ENCODE measurements around the gene P2RY14. TPM values are rescaled to one million over a fixed set of nuclear protein-coding genes. Genes with fewer than 3 reads are reported as not detected.

The P2RY14 gene
- total RNA-seq, 1 donor from 2014 or later = 1.5 TPM

DNA sequence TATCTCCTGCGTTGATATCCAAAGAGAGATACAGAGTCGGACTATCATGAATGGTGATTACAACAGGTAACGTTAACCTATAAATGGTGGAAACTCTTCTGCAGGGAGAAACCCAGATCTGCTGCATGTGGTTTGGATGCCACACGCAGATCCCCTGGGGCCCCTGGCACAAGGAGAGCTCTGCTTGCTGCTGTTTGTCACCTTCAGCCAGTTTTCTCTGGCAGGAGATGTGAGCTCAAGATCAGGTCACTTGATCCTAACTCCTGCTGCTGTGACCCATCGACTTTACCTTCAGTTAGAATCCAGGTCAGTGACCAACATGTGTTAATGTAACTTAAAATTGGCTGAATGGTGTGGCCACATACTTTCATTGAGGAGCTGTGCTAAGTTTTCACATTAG, 51.5 kb downstream of the P2RY14 start:
- intact Hi-C loops (cut with micrococcal nuclease) = loop anchor here (1.0 to 10.0 kb wide), 11 partner anchors 51 to 699 kb away; partner anchors contain the start of genes P2RY12 and P2RY14
- Mint-ChIP-seq H3K9me3 (no peaks in the 10 kb centered on the region), H3K4me1 (peaks cover 39% of the 10 kb centered on the region), H3K27me3 (no peaks in the 10 kb centered on the region), H3K36me3 (ENCODE audit: low read depth) (no peaks in the 10 kb centered on the region), H3K4me3 (no peak overlapping the region), H3K27ac (no peak overlapping the region)
- DNase-seq = no peak
- no peak for ATAC-seq (ENCODE audit: low read depth)
- no peak for TF ChIP-seq CTCF (IDR thresholded peaks at IDR 0.05)
- CTCF ChIA-PET = interaction anchor here (0.9 to 9.8 kb wide), 7 partner anchors 26 to 240 kb away, joined by 3 to 237 read pairs (median 10); partner anchors contain the start of gene P2RY14
- POLR2A ChIA-PET = interaction anchor here (4.5 kb wide), 1 partner anchor 51 kb away, joined by 91 read pairs; the partner anchor contains the start of gene P2RY14

GRCh38 chr3:151226088-151226563, 52.2 kb downstream of the P2RY14 start:
- Mint-ChIP-seq H3K36me3 (ENCODE audit: low read depth) (no peaks in the 10 kb centered on the region), H3K4me1 (peaks cover 34% of the 10 kb centered on the region), H3K9me3 (no peaks in the 10 kb centered on the region), H3K27me3 (no peaks in the 10 kb centered on the region), H3K27ac (no peak overlapping the region), H3K4me3 (no peak overlapping the region)
- TF ChIP-seq CTCF (IDR thresholded peaks at IDR 0.05) = no peak
- intact Hi-C loops (cut with micrococcal nuclease) = loop anchor here (5.0 to 10.0 kb wide), 5 partner anchors 156 to 691 kb away; partner anchors contain the start of gene P2RY12
- ATAC-seq (ENCODE audit: low read depth) (no peak), DNase-seq (no peak)
- POLR2A ChIA-PET = no interaction called here
- CTCF ChIA-PET = interaction anchor here (1.3 to 9.8 kb wide), 6 partner anchors 15 to 70 kb away, joined by 3 to 237 read pairs (median 4); partner anchors contain the start of gene P2RY14

DNA sequence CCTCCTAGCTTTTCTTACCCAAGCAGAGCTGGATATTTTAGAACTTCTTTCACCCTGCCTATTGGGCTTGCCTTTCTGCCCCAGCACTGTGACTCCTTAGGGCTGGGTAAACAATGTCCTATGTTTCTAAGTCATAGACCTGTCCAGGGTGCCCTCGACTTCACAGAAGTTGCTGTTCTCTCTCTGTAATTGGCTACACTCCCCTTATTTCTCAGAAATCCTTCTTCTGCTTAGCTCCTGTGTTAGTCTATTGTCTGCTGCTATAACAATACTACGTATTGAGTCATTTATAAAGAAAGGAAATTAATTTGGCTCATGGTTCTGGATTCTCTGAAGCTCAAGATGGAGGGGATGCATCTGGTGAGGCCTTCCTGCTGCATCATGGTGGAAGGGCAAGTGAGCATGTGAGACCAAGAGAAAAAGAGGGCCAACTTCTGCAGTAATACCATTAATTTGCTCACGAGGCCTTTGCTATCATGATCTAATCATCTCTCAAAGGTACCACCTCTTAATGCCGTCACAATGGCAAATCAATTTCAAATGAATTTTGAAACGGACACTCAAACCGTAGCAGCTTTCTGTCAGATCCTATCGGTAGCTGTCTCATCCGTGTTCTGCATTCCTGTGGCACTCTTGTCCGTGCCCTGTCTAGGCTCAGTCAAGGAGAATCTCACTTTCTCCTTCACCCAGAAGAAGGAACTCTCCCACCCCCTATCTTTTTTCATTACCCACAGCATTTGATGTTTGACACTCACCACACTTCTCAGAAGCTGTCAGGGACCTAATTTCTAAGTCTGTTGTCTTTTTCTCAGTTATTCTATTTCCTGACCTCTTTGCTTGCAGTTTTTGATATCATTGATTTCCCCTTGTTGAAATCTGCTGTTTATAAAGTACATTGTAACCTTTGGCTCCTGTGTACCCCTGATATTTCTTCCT, 53.0 kb downstream of the P2RY14 start:
- POLR2A ChIA-PET = no interaction called here
- H3K4me3 Mint-ChIP-seq = no peak overlapping the region
- no peaks in the 10 kb centered on the region for H3K27me3 Mint-ChIP-seq
- no peak overlapping the region for H3K27ac Mint-ChIP-seq
- DNase-seq (no peak), ATAC-seq (ENCODE audit: low read depth) (no peak)
- intact Hi-C loops (cut with micrococcal nuclease) = loop anchor here (5.0 to 10.0 kb wide), 5 partner anchors 157 to 692 kb away; partner anchors contain the start of gene P2RY12
- no peak for TF ChIP-seq CTCF (IDR thresholded peaks at IDR 0.05)
- H3K4me1 Mint-ChIP-seq = peaks cover 26% of the 10 kb centered on the region
- no peaks in the 10 kb centered on the region for H3K36me3 Mint-ChIP-seq (ENCODE audit: low read depth)
- peaks cover 3% of the 10 kb centered on the region for H3K9me3 Mint-ChIP-seq
- CTCF ChIA-PET = interaction anchor here (1.3 to 9.8 kb wide), 6 partner anchors 15 to 69 kb away, joined by 3 to 237 read pairs (median 4); partner anchors contain the start of gene P2RY14

GRCh38 chr3:151224268-151224866, 54.0 kb downstream of the P2RY14 start:
- ChIA-PET POLR2A (no interaction called here), CTCF (interaction anchor here (1.3 to 9.8 kb wide), 4 partner anchors 54 to 62 kb away, joined by 3 to 237 read pairs (median 10); partner anchors contain the start of gene P2RY14)
- H3K36me3 Mint-ChIP-seq (ENCODE audit: low read depth) = no peaks in the 10 kb centered on the region
- ATAC-seq (ENCODE audit: low read depth) (no peak), DNase-seq (no peak)
- H3K9me3 Mint-ChIP-seq = peaks cover 3% of the 10 kb centered on the region
- intact Hi-C loops (cut with micrococcal nuclease) = loop anchor here (10.0 kb wide), 1 partner anchor 210 kb away; no protein-coding TSS in a partner anchor
- H3K27me3 Mint-ChIP-seq = no peaks in the 10 kb centered on the region
- TF ChIP-seq CTCF (IDR thresholded peaks at IDR 0.05) = no peak
- H3K4me1 Mint-ChIP-seq = peaks cover 17% of the 10 kb centered on the region
- no peak overlapping the region for H3K4me3 Mint-ChIP-seq
- no peak overlapping the region for H3K27ac Mint-ChIP-seq
